Activated CD4-positive, CD25-positive, alpha-beta regulatory T cell (primary cell): ENCODE results near the gene SFTPB.
"Not testable (repeated sequence)": the region's sequence is repeated elsewhere in the genome, so short reads cannot be mapped to it uniquely, and the experiment has no call there.

Experiments used
- DNase-seq, 4 experiments: peaks; one replicate each; lab custom pipeline; 2025; lab: John Stamatoyannopoulos, UW

Gene SFTPB

GRCh38 chr2:85655961-85656417, 12.0 kb downstream of the SFTPB start:
- DNase-seq: no peak

- no peak for DNase-seq
Measured at GRCh38 chr2:85653996-85654395, 14.0 kb downstream of the SFTPB start.

GRCh38 chr2:85652056-85652455, 15.9 kb downstream of the SFTPB start:
- DNase-seq: no peak

GRCh38 chr2:85651097-85651496, 16.9 kb downstream of the SFTPB start:
- DNase-seq: no peak

GRCh38 chr2:85650456-85650855, 17.5 kb downstream of the SFTPB start:
- no peak for DNase-seq

- no peak for DNase-seq
Measured at GRCh38 chr2:85649201-85650190, 18.5 kb downstream of the SFTPB start.

GRCh38 chr2:85648619-85649018, 19.4 kb downstream of the SFTPB start:
- no peak for DNase-seq

GRCh38 chr2:85647823-85648526, 20.0 kb downstream of the SFTPB start:
- DNase-seq: no peak

- no peak for DNase-seq
Measured at GRCh38 chr2:85646166-85646565, 21.8 kb downstream of the SFTPB start.

GRCh38 chr2:85644909-85645308, 23.1 kb downstream of the SFTPB start:
- no peak for DNase-seq

GRCh38 chr2:85642725-85643124, 25.3 kb downstream of the SFTPB start:
- DNase-seq: no peak

- no peak for DNase-seq
Measured at GRCh38 chr2:85635636-85636035, 32.4 kb downstream of the SFTPB start.

- no peak for DNase-seq
Measured at GRCh38 chr2:85635011-85635410, 33.0 kb downstream of the SFTPB start.

- no peak for DNase-seq
Measured at GRCh38 chr2:85631316-85631715, 36.7 kb downstream of the SFTPB start.

- DNase-seq: no peak
Measured at GRCh38 chr2:85628658-85629057, 39.3 kb downstream of the SFTPB start.

GRCh38 chr2:85623991-85624390, 44.0 kb downstream of the SFTPB start:
- DNase-seq: no peak

GRCh38 chr2:85621338-85621737, 46.7 kb downstream of the SFTPB start:
- no peak for DNase-seq

GRCh38 chr2:85619617-85620016, 48.4 kb downstream of the SFTPB start:
- no peak for DNase-seq

GRCh38 chr2:85617723-85618122, 50.3 kb downstream of the SFTPB start:
- not testable (repeated sequence) for DNase-seq

GRCh38 chr2:85615413-85615728, 52.6 kb downstream of the SFTPB start:
- DNase-seq: no peak

GRCh38 chr2:85614757-85615156, 53.2 kb downstream of the SFTPB start:
- DNase-seq: not testable (repeated sequence)

- no peak for DNase-seq
Measured at GRCh38 chr2:85613717-85614515, 54.1 kb downstream of the SFTPB start.
